ENCODE results near the gene SLC28A1.

The SLC28A1 gene

GRCh38 chr15:84925906-84926305 lies 41.4 kb downstream of the SLC28A1 start:
- no peak for TF ChIP-seq CTCF (conservative IDR thresholded peaks at IDR 0.05; ENCODE audit: low read depth, low read length)
- H3K4me3 ChIP-seq (ENCODE audit: low read depth, low read length) = no peak overlapping the region
- no peak for DNase-seq (ENCODE audit: low read depth)

GRCh38 chr15:84926491-84927230 lies 42.2 kb downstream of the SLC28A1 start:
- no peak for DNase-seq (ENCODE audit: low read depth)
- no peak for TF ChIP-seq CTCF (conservative IDR thresholded peaks at IDR 0.05; ENCODE audit: low read depth, low read length)

GRCh38 chr15:84928843-84929168 lies 44.3 kb downstream of the SLC28A1 start:
- no peak for TF ChIP-seq CTCF (conservative IDR thresholded peaks at IDR 0.05; ENCODE audit: low read depth, low read length)
- no peak for DNase-seq (ENCODE audit: low read depth)
- H3K4me3 ChIP-seq (ENCODE audit: low read depth, low read length) = no peak overlapping the region

More at GRCh38 chr15:84926491-84927230, 42.2 kb downstream of the SLC28A1 start:
- no peak overlapping the region for H3K4me3 ChIP-seq (ENCODE audit: low read depth, low read length)

- no peak for TF ChIP-seq CTCF (conservative IDR thresholded peaks at IDR 0.05; ENCODE audit: low read depth, low read length)
- H3K4me3 ChIP-seq (ENCODE audit: low read depth, low read length) = no peak overlapping the region
- peak; percentile 54 for DNase-seq (ENCODE audit: low read depth)
Measured at GRCh38 chr15:84929795-84930603, 45.5 kb downstream of the SLC28A1 start.

- TF ChIP-seq CTCF (conservative IDR thresholded peaks at IDR 0.05; ENCODE audit: low read depth, low read length) = peak; percentile 56
- DNase-seq (ENCODE audit: low read depth) = no peak
- no peak overlapping the region for H3K4me3 ChIP-seq (ENCODE audit: low read depth, low read length)
Measured at GRCh38 chr15:84934942-84935729, 50.7 kb downstream of the SLC28A1 start.

GRCh38 chr15:84937144-84937543 lies 52.7 kb downstream of the SLC28A1 start:
- DNase-seq (ENCODE audit: low read depth) = peak; percentile 57
- no peak for TF ChIP-seq CTCF (conservative IDR thresholded peaks at IDR 0.05; ENCODE audit: low read depth, low read length)
- no peak overlapping the region for H3K4me3 ChIP-seq (ENCODE audit: low read depth, low read length)
